ENCODE measurements around the gene HLA-DOB. TPM values are rescaled to one million over a fixed set of nuclear protein-coding genes. Genes with fewer than 3 reads are reported as not detected.

HLA-DOB gene
- total RNA-seq, 1 donor from 2014 or later = 0.20 TPM

- DNase-seq (ENCODE audit: low read depth) (no peak), FAIRE-seq (no peak)
- no peak overlapping the region for H3K27ac ChIP-seq (ENCODE audit: low read depth, low read length)
- peaks cover 5% of the 10 kb centered on the region for H3K4me1 ChIP-seq (ENCODE audit: insufficient read depth, low read length)
- H3K9me3 Mint-ChIP-seq (ENCODE audit: unreplicated experiment) = no peaks in the 10 kb centered on the region
- H2AFZ ChIP-seq (ENCODE audit: low read depth, low read length) = no peak overlapping the region
- no peak overlapping the region for H3K9ac ChIP-seq (ENCODE audit: low read length)
- H3K4me2 ChIP-seq (ENCODE audit: low read length) = no peak overlapping the region
- H3K79me2 ChIP-seq (ENCODE audit: insufficient read depth, low read length) = peaks cover 6% of the 10 kb centered on the region
- no peak overlapping the region for H3K4me3 ChIP-seq (ENCODE audit: insufficient read depth, low read depth, low read length)
- no peak overlapping the region for H3K27ac Mint-ChIP-seq (ENCODE audit: unreplicated experiment)
- no peaks in the 10 kb centered on the region for H3K27me3 ChIP-seq (ENCODE audit: insufficient read depth, low read length)
- peaks cover 8% of the 10 kb centered on the region for H4K20me1 ChIP-seq (ENCODE audit: insufficient read depth, low read length)
- no peaks in the 10 kb centered on the region for H3K27me3 Mint-ChIP-seq (ENCODE audit: low read depth, unreplicated experiment)
- no peak for TF ChIP-seq EZH2 (IDR thresholded peaks at IDR 0.05; ENCODE audit: insufficient read depth, low read length)
- no peak for TF ChIP-seq CTCF (IDR thresholded peaks at IDR 0.05; ENCODE audit: insufficient read depth, low read depth, low read length)
- peaks cover 4% of the 10 kb centered on the region for H3K36me3 ChIP-seq (ENCODE audit: insufficient read depth, low read length)
- H3K4me1 Mint-ChIP-seq (ENCODE audit: low read depth, unreplicated experiment) = peaks cover 19% of the 10 kb centered on the region
- no peaks in the 10 kb centered on the region for H3K9me3 ChIP-seq (ENCODE audit: insufficient read depth, low read depth, low read length)
- H3K36me3 Mint-ChIP-seq (ENCODE audit: low read depth, unreplicated experiment) = peaks cover 46% of the 10 kb centered on the region
- H3K4me3 Mint-ChIP-seq (ENCODE audit: unreplicated experiment) = no peak overlapping the region
Observed at GRCh38 chr6:32832535-32832934, 15.7 kb upstream of the HLA-DOB start.

GRCh38 chr6:32830936-32831335, 14.1 kb upstream of the HLA-DOB start:
- H2AFZ ChIP-seq (ENCODE audit: low read depth, low read length) = no peak overlapping the region
- Mint-ChIP-seq H3K36me3 (ENCODE audit: low read depth, unreplicated experiment) (peaks cover 48% of the 10 kb centered on the region), H3K4me3 (ENCODE audit: unreplicated experiment) (no peak overlapping the region), H3K27ac (ENCODE audit: unreplicated experiment) (no peak overlapping the region), H3K9me3 (ENCODE audit: unreplicated experiment) (no peaks in the 10 kb centered on the region), H3K27me3 (ENCODE audit: low read depth, unreplicated experiment) (no peaks in the 10 kb centered on the region), H3K4me1 (ENCODE audit: low read depth, unreplicated experiment) (peaks cover 18% of the 10 kb centered on the region)
- DNase-seq (ENCODE audit: low read depth) (no peak), FAIRE-seq (no peak)
- TF ChIP-seq CTCF (IDR thresholded peaks at IDR 0.05; ENCODE audit: insufficient read depth, low read depth, low read length) = no peak
- TF ChIP-seq EZH2 (IDR thresholded peaks at IDR 0.05; ENCODE audit: insufficient read depth, low read length) = no peak
- no peak overlapping the region for H3K27ac ChIP-seq (ENCODE audit: low read depth, low read length)
- H3K9ac ChIP-seq (ENCODE audit: low read length) = no peak overlapping the region
- H4K20me1 ChIP-seq (ENCODE audit: insufficient read depth, low read length) = no peaks in the 10 kb centered on the region
- H3K79me2 ChIP-seq (ENCODE audit: insufficient read depth, low read length) = no peaks in the 10 kb centered on the region
- H3K9me3 ChIP-seq (ENCODE audit: insufficient read depth, low read depth, low read length) = no peaks in the 10 kb centered on the region
- H3K4me1 ChIP-seq (ENCODE audit: insufficient read depth, low read length) = no peaks in the 10 kb centered on the region
- H3K4me3 ChIP-seq (ENCODE audit: insufficient read depth, low read depth, low read length) = no peak overlapping the region
- H3K27me3 ChIP-seq (ENCODE audit: insufficient read depth, low read length) = no peaks in the 10 kb centered on the region
- H3K36me3 ChIP-seq (ENCODE audit: insufficient read depth, low read length) = peaks cover 6% of the 10 kb centered on the region
- no peak overlapping the region for H3K4me2 ChIP-seq (ENCODE audit: low read length)

- no peak overlapping the region for H3K4me3 ChIP-seq (ENCODE audit: insufficient read depth, low read depth, low read length)
- Mint-ChIP-seq H3K4me1 (ENCODE audit: low read depth, unreplicated experiment) (peaks cover 14% of the 10 kb centered on the region), H3K27me3 (ENCODE audit: low read depth, unreplicated experiment) (no peaks in the 10 kb centered on the region), H3K4me3 (ENCODE audit: unreplicated experiment) (no peak overlapping the region), H3K36me3 (ENCODE audit: low read depth, unreplicated experiment) (peaks cover 47% of the 10 kb centered on the region), H3K27ac (ENCODE audit: unreplicated experiment) (no peak overlapping the region), H3K9me3 (ENCODE audit: unreplicated experiment) (no peaks in the 10 kb centered on the region)
- TF ChIP-seq CTCF (IDR thresholded peaks at IDR 0.05; ENCODE audit: insufficient read depth, low read depth, low read length) = no peak
- no peak for TF ChIP-seq EZH2 (IDR thresholded peaks at IDR 0.05; ENCODE audit: insufficient read depth, low read length)
- no peaks in the 10 kb centered on the region for H3K4me1 ChIP-seq (ENCODE audit: insufficient read depth, low read length)
- no peak overlapping the region for H2AFZ ChIP-seq (ENCODE audit: low read depth, low read length)
- H3K27ac ChIP-seq (ENCODE audit: low read depth, low read length) = no peak overlapping the region
- H3K4me2 ChIP-seq (ENCODE audit: low read length) = no peak overlapping the region
- FAIRE-seq (no peak), DNase-seq (ENCODE audit: low read depth) (no peak)
- no peaks in the 10 kb centered on the region for H3K27me3 ChIP-seq (ENCODE audit: insufficient read depth, low read length)
- H3K79me2 ChIP-seq (ENCODE audit: insufficient read depth, low read length) = no peaks in the 10 kb centered on the region
- peaks cover 6% of the 10 kb centered on the region for H3K36me3 ChIP-seq (ENCODE audit: insufficient read depth, low read length)
- H3K9me3 ChIP-seq (ENCODE audit: insufficient read depth, low read depth, low read length) = no peaks in the 10 kb centered on the region
- H3K9ac ChIP-seq (ENCODE audit: low read length) = no peak overlapping the region
- H4K20me1 ChIP-seq (ENCODE audit: insufficient read depth, low read length) = no peaks in the 10 kb centered on the region
Observed at GRCh38 chr6:32830017-32830416, 13.2 kb upstream of the HLA-DOB start.

Data from astrocyte (in vitro differentiated cells and primary cell).